WERI-Rb-1 (cell line): ENCODE data around the gene TAF5.
A peak's percentile ranks its signal among the peaks of the same experiment; 100 is the strongest.

Source experiments
- DNase-seq: peaks from one replicate; pipeline ENCODE4 v3.0.0-alpha.2; 2020
- H3K27ac ChIP-seq: fragments of 250-450 bp; sonication (Bioruptor Pico); 2 replicates; pipeline ENCODE4 v1.5.1; 2020; ENCODE audit warnings: mild to moderate bottlenecking, moderate library complexity
- H3K27me3 ChIP-seq: fragments of 250-450 bp; sonication (Bioruptor Pico); 2 replicates; pipeline ENCODE4 v1.5.1; 2021; ENCODE audit warnings: mild to moderate bottlenecking, low read depth, moderate library complexity; ENCODE audit not compliant: insufficient read depth, severe bottlenecking
- H3K36me3 ChIP-seq: fragments of 250-450 bp; sonication (Bioruptor Pico); 2 replicates; pipeline ENCODE4 v1.5.1; 2020; ENCODE audit warnings: mild to moderate bottlenecking, moderate library complexity
- H3K4me3 ChIP-seq: 2 replicates; pipeline ENCODE4 v1.5.1; 2011; ENCODE audit warnings: low read depth, mild to moderate bottlenecking, control low read depth, low read length
- H3K9me3 ChIP-seq: fragments of 250-450 bp; sonication (Bioruptor Pico); 2 replicates; pipeline ENCODE4 v1.5.1; 2021; ENCODE audit warnings: mild to moderate bottlenecking, moderate library complexity; ENCODE audit not compliant: severe bottlenecking
- CTCF ChIP-seq: IDR thresholded peaks from 2 replicates; pipeline ENCODE4 v1.5.1; 2011; ENCODE audit warnings: low read depth, mild to moderate bottlenecking, control low read depth, inconsistent platforms, low read length

Gene TAF5

GRCh38 chr10:103396067-103396788, 28.5 kb downstream of the TAF5 start, which contains the start of the genes ATP5MK and PDCD11:
Gene ATP5MK (minus strand): TSS chr10:103396475. CDS start chr10:103392457, 4,018 bp downstream.
Gene PDCD11 (plus strand): TSS chr10:103396626. CDS start chr10:103398427, 1,801 bp downstream.
- Histone ChIP-seq H3K27ac (peak within 1 kb of the TSS; percentile 87), H3K36me3 (peaks cover 52% of the 10 kb centered on the region), H3K4me3 (peak within 1 kb of the TSS; percentile 90), H3K9me3 (no peaks in the 10 kb centered on the region), H3K27me3 (no peaks in the 10 kb centered on the region)
- DNase-seq: peak; percentile 97
- TF ChIP-seq CTCF: peak; percentile 50

GRCh38 chr10:103396789-103397087, 29.0 kb downstream of the TAF5 start:
- Histone ChIP-seq H3K9me3 (no peaks in the 10 kb centered on the region), H3K4me3 (peak overlapping the region; percentile 90), H3K27me3 (no peaks in the 10 kb centered on the region), H3K36me3 (peaks cover 52% of the 10 kb centered on the region), H3K27ac (peak overlapping the region; percentile 72)
- DNase-seq: no peak
- no peak for TF ChIP-seq CTCF

GRCh38 chr10:103397191-103397825, 29.5 kb downstream of the TAF5 start:
- no peaks in the 10 kb centered on the region for H3K27me3 ChIP-seq
- H3K4me3 ChIP-seq: peak overlapping the region; percentile 90
- peak overlapping the region; percentile 72 for H3K27ac ChIP-seq
- H3K36me3 ChIP-seq: peaks cover 53% of the 10 kb centered on the region
- TF ChIP-seq CTCF: no peak
- no peaks in the 10 kb centered on the region for H3K9me3 ChIP-seq
- no peak for DNase-seq

- H3K36me3 ChIP-seq: peaks cover 95% of the 10 kb centered on the region
Measured at GRCh38 chr10:103413564-103413963, 45.8 kb downstream of the TAF5 start.

GRCh38 chr10:103415581-103415980, 47.8 kb downstream of the TAF5 start:
- TF ChIP-seq CTCF: no peak
- no peaks in the 10 kb centered on the region for H3K9me3 ChIP-seq
- H3K27ac ChIP-seq: peak overlapping the region; percentile 36; the same call in 1 of the 2 replicates
- no peaks in the 10 kb centered on the region for H3K27me3 ChIP-seq
- no peak overlapping the region for H3K4me3 ChIP-seq
- no peak for DNase-seq
- peaks cover 96% of the 10 kb centered on the region for H3K36me3 ChIP-seq

More at GRCh38 chr10:103413564-103413963, 45.8 kb downstream of the TAF5 start:
- Histone ChIP-seq H3K27ac (no peak overlapping the region; the same call in 1 of the 2 replicates), H3K9me3 (no peaks in the 10 kb centered on the region), H3K27me3 (no peaks in the 10 kb centered on the region), H3K4me3 (no peak overlapping the region)
- TF ChIP-seq CTCF: no peak
- DNase-seq: no peak
